ENCODE measurements around the gene NUAK2.

The NUAK2 gene

DNA sequence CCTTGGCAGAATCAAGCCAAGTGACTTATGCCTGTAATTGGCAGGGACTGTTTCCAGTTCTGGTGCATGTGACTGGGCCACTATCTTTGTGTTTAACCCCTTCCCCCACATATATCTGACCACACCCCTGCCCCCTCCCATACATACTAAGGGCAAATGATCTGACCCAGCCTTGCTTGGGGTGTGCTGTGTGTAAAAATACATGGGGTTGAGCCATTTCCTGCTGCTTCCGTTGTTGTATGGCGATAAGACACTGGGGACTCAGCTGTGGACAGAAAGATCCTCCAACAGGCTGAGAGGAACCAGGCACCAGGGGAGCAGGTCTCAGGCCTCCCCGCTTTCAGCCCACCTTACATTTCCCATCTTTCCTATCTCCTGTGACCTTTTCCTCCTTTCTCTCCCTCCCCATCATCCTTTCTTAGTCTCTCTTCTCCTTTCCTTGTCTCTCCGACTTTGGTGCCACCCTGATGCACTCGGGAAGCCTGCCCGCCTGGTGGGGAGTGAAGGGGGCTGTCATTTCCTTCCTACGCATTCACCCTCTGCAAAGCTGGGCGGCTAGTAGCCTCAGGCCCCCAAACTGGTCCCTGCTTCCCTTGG, 54.1 kb downstream of the NUAK2 start:
- TF ChIP-seq, protein P1, sequence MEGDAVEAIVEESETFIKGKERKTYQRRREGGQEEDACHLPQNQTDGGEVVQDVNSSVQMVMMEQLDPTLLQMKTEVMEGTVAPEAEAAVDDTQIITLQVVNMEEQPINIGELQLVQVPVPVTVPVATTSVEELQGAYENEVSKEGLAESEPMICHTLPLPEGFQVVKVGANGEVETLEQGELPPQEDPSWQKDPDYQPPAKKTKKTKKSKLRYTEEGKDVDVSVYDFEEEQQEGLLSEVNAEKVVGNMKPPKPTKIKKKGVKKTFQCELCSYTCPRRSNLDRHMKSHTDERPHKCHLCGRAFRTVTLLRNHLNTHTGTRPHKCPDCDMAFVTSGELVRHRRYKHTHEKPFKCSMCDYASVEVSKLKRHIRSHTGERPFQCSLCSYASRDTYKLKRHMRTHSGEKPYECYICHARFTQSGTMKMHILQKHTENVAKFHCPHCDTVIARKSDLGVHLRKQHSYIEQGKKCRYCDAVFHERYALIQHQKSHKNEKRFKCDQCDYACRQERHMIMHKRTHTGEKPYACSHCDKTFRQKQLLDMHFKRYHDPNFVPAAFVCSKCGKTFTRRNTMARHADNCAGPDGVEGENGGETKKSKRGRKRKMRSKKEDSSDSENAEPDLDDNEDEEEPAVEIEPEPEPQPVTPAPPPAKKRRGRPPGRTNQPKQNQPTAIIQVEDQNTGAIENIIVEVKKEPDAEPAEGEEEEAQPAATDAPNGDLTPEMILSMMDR (IDR thresholded peaks at IDR 0.05; ENCODE audit: insufficient read depth, low read length, poor library complexity, severe bottlenecking), result no peak
- no peaks in the 10 kb centered on the region for H3K36me3 ChIP-seq (ENCODE audit: control insufficient read depth, insufficient read depth, low read length)
- H3K27me3 ChIP-seq (replicated peaks; ENCODE audit: control insufficient read depth, insufficient read depth, low read length), result peaks cover 1% of the 10 kb centered on the region
- no peak for DNase-seq (ENCODE audit: extremely low read depth, insufficient read length)
- H3K4me3 ChIP-seq (replicated peaks; ENCODE audit: low read depth, low read length), result no peak overlapping the region

DNA sequence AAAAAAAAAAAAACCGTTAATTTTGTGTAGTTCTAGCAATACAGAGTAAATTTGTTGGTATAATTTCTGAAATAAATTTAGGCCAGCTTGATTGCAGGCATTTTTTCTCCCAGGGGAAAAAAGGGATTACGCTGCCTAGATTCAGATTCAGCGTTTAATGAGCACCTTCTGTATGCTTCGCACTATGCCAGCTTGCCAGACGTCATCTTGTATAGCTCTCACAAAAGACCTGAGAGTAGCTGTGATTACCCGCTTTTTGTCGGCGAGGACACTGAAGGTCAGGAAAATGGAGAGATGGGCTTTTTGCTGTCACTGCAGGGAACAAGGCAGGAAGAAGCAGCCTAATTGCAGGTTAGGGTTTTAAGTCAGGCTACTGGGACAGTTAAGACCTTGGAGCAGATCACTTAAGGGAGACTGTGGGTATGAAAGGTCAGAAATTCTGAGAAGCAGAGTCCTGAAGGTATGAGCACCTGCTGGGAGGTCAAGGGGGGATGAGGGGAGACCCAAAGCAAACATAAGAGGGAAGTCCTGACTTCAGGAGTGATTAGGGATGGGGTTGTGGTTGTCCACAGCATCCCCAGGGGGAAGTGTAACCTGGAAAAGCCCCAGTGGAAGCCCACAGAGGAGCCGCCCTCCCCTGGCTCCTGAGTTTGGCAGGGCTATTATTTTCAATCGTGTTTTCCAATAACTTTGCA, 54.8 kb downstream of the NUAK2 start:
- DNase-seq (ENCODE audit: extremely low read depth, insufficient read length), result no peak
- Histone ChIP-seq H3K36me3 (ENCODE audit: control insufficient read depth, insufficient read depth, low read length) (no peaks in the 10 kb centered on the region), H3K4me3 (replicated peaks; ENCODE audit: low read depth, low read length) (no peak overlapping the region), H3K27me3 (replicated peaks; ENCODE audit: control insufficient read depth, insufficient read depth, low read length) (peaks cover 1% of the 10 kb centered on the region)
- TF ChIP-seq, protein P1 (IDR thresholded peaks at IDR 0.05; ENCODE audit: insufficient read depth, low read length, poor library complexity, severe bottlenecking), result no peak

DNA sequence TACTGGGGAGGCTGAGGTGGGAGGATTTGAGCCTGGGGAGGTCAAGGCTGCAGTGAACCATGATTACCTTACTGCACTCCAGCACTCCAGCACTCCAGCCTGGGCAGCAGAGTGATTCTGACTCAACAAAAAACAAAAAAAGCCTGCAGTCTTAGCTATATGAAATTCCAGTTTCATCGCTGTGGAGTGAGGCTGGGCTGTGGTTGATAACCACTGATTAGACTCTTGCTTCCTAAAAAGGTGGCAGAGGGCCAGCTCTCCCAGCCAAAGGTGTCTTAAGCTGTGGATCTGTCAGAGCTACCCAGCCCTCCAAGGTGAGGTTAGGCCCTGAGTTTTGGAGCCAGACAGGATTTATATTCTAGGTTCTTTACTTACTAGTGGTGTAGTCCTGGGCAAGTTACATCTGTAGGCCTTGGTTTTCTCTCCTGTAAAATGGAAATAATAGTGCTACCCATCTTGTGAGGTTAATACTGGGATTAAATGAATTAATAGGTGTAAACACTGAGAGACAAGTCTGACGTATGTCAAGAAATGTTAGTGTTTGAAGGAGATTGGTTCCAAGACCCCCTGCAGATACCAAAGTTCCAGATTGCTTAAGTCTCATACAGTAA, 57.9 kb downstream of the NUAK2 start:
- DNase-seq (ENCODE audit: extremely low read depth, insufficient read length), result no peak
- TF ChIP-seq, protein P1 (IDR thresholded peaks at IDR 0.05; ENCODE audit: insufficient read depth, low read length, poor library complexity, severe bottlenecking), result no peak
- Histone ChIP-seq H3K36me3 (ENCODE audit: control insufficient read depth, insufficient read depth, low read length) (no peaks in the 10 kb centered on the region), H3K27me3 (replicated peaks; ENCODE audit: control insufficient read depth, insufficient read depth, low read length) (peaks cover 1% of the 10 kb centered on the region; the same call in 1 of the 2 replicates), H3K4me3 (replicated peaks; ENCODE audit: low read depth, low read length) (no peak overlapping the region)

DNA sequence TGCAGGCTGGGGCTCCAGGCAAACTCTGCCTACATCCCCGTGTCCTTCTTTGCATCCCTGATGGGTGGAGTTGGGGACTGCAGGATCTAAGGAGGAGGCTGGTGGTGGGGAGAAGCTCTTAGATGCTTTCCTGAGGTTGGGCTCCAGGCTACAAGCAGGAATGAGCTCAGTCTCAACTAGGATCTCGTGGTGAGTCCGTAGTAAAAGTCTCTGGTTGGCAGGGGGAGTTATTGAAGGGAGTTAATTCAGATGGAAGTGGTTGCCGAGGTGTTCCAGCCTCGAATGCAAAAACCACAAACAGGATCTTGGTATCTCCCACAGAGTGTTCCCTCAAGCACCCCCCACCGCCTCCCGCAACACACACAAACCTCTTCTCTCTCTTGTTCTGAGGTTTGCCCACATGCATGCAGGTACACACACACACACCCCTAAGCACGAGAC, 58.8 kb downstream of the NUAK2 start:
- no peak overlapping the region for H3K4me3 ChIP-seq (replicated peaks; ENCODE audit: low read depth, low read length)

DNA sequence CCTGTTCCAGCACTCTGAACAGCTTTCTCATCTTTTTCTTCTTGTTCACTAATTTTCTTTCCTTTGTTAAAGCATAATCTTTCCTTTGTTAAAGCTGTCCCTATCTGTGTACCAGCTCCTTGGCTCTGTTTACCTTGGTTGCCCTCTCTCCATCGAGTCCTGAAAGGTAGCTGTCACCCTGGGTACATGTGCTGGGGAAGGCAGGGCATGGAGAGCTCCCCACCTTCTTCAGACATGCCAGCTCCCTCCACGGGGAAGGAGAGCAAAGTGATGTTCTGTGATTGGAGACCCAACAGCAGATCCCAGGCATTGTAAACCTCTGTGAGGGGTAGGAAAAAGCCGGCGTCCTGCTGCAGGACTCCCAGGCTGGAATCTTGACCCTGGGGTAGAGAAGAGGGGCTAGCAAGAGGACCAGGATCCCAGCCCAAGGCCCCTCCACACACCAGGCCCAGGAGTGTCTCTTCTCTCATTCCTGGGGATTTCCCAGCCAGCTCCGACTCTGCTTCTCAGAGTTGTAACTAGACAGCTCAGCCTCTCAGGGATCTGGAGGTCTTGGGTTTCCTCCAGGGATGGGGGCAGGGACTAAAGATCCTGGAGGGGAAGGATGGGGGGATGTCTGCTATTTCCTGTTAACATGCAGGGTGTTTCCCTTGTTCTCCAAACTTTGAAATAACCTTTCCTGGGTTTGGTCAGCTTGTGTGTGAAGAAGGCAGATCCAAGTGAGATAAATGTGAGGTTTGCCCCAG, 59.4 kb downstream of the NUAK2 start:
- DNase-seq (ENCODE audit: extremely low read depth, insufficient read length), result no peak
- Histone ChIP-seq H3K4me3 (replicated peaks; ENCODE audit: low read depth, low read length) (no peak overlapping the region), H3K36me3 (ENCODE audit: control insufficient read depth, insufficient read depth, low read length) (no peaks in the 10 kb centered on the region), H3K27me3 (replicated peaks; ENCODE audit: control insufficient read depth, insufficient read depth, low read length) (no peaks in the 10 kb centered on the region; the same call in none of the 2 replicates)
- TF ChIP-seq, protein P1 (IDR thresholded peaks at IDR 0.05; ENCODE audit: insufficient read depth, low read length, poor library complexity, severe bottlenecking), result no peak

More for the DNA sequence above, 58.8 kb downstream of the NUAK2 start:
- Histone ChIP-seq H3K36me3 (ENCODE audit: control insufficient read depth, insufficient read depth, low read length) (no peaks in the 10 kb centered on the region), H3K27me3 (replicated peaks; ENCODE audit: control insufficient read depth, insufficient read depth, low read length) (peaks cover 1% of the 10 kb centered on the region; the same call in 1 of the 2 replicates)
- no peak for DNase-seq (ENCODE audit: extremely low read depth, insufficient read length)
- TF ChIP-seq, protein P1 (IDR thresholded peaks at IDR 0.05; ENCODE audit: insufficient read depth, low read length, poor library complexity, severe bottlenecking), result no peak
